Measurements from ENCODE around the gene MEIS1.

- peak in 9 of 12 donors; percentile 10 to 30 (median 20) for TF ChIP-seq CTCF (IDR thresholded peaks at IDR 0.05)
- no peak for TF ChIP-seq POLR2A (IDR thresholded peaks at IDR 0.05)
Measured at GRCh38 chr2:66445076-66445924, 10.4 kb downstream of the MEIS1 start.
